AG08396 (cell line): ENCODE data around the gene RNF114.

Source experiments
- DNase-seq: peaks from one replicate; pipeline ENCODE4 v3.0.0; 2012; ENCODE audit warnings: low spot score, mixed read lengths

Gene RNF114

GRCh38 chr20:49904440-49905214 is 31.6 kb upstream of the RNF114 start:
- DNase-seq = no peak

- DNase-seq = no peak
Measured at GRCh38 chr20:49905415-49906091, 30.6 kb upstream of the RNF114 start.

GRCh38 chr20:49906101-49906604 is 30.0 kb upstream of the RNF114 start:
- DNase-seq = no peak

- no peak for DNase-seq
Measured at GRCh38 chr20:49906615-49907154, 29.5 kb upstream of the RNF114 start.

GRCh38 chr20:49907405-49908257 is 28.6 kb upstream of the RNF114 start:
- no peak for DNase-seq

- no peak for DNase-seq
Measured at GRCh38 chr20:49908258-49908565, 28.0 kb upstream of the RNF114 start.

- DNase-seq = no peak
Measured at GRCh38 chr20:49909499-49910339, 26.5 kb upstream of the RNF114 start.

GRCh38 chr20:49910340-49910706 is 25.9 kb upstream of the RNF114 start:
- no peak for DNase-seq

- no peak for DNase-seq
Measured at GRCh38 chr20:49913399-49914047, 22.7 kb upstream of the RNF114 start.

- no peak for DNase-seq
Measured at GRCh38 chr20:49914310-49915117, 21.7 kb upstream of the RNF114 start.

- DNase-seq = peak; percentile 23
Measured at GRCh38 chr20:49915118-49915379, 21.1 kb upstream of the RNF114 start.

GRCh38 chr20:49915380-49916145 is 20.6 kb upstream of the RNF114 start, which contains the start of gene SPATA2:
Gene SPATA2, minus strand, starts transcription at chr20:49915529. Its CDS starts 7,039 bp downstream, at chr20:49908490.
- peak; percentile 97 for DNase-seq

GRCh38 chr20:49916146-49917002 is 19.8 kb upstream of the RNF114 start:
- DNase-seq = peak; percentile 39

GRCh38 chr20:49918446-49918845 is 17.8 kb upstream of the RNF114 start:
- DNase-seq = no peak

- no peak for DNase-seq
Measured at GRCh38 chr20:49919009-49919408, 17.2 kb upstream of the RNF114 start.

- no peak for DNase-seq
Measured at GRCh38 chr20:49919461-49919860, 16.7 kb upstream of the RNF114 start.

- DNase-seq = no peak
Measured at GRCh38 chr20:49924247-49924646, 11.9 kb upstream of the RNF114 start.

GRCh38 chr20:49925901-49926454 is 10.2 kb upstream of the RNF114 start:
- DNase-seq = no peak
